ENCODE data around the gene FNDC3B.
"Not testable (repeated sequence)": the region's sequence is repeated elsewhere in the genome, so short reads cannot be mapped to it uniquely, and the experiment has no call there.

The FNDC3B gene

DNA sequence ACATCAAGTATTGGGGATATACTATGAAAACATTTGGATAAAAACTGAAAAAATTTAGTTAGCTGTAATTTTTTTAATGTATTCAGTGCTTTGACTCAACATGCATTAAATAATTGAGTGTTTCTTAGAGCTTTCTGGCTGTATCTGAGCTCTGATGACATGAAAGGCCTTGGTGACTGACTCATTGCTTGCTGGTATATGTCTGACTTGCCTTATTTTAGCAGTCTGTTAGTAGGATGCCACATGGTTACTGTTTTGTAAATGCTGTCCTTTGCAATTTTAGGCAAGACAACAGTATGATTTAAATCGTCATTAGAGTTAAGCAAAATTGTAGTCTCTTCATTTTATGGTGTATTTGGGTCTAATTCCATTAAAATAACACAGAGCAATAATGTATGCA is 209.7 kb downstream of the FNDC3B start:
- H3K27me3 ChIP-seq: no peaks in the 10 kb centered on the region
- no peaks in the 10 kb centered on the region for H3K4me1 ChIP-seq
- no peak for DNase-seq
- H3K9me3 ChIP-seq: no peaks in the 10 kb centered on the region
- H3K4me3 ChIP-seq (ENCODE audit: low read depth, low read length): no peak overlapping the region
- TF ChIP-seq, protein P1, sequence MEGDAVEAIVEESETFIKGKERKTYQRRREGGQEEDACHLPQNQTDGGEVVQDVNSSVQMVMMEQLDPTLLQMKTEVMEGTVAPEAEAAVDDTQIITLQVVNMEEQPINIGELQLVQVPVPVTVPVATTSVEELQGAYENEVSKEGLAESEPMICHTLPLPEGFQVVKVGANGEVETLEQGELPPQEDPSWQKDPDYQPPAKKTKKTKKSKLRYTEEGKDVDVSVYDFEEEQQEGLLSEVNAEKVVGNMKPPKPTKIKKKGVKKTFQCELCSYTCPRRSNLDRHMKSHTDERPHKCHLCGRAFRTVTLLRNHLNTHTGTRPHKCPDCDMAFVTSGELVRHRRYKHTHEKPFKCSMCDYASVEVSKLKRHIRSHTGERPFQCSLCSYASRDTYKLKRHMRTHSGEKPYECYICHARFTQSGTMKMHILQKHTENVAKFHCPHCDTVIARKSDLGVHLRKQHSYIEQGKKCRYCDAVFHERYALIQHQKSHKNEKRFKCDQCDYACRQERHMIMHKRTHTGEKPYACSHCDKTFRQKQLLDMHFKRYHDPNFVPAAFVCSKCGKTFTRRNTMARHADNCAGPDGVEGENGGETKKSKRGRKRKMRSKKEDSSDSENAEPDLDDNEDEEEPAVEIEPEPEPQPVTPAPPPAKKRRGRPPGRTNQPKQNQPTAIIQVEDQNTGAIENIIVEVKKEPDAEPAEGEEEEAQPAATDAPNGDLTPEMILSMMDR (IDR thresholded peaks at IDR 0.05; ENCODE audit: low read depth, low read length): no peak
- no peaks in the 10 kb centered on the region; the same call in 1 of the 2 replicates for H3K36me3 ChIP-seq

DNA sequence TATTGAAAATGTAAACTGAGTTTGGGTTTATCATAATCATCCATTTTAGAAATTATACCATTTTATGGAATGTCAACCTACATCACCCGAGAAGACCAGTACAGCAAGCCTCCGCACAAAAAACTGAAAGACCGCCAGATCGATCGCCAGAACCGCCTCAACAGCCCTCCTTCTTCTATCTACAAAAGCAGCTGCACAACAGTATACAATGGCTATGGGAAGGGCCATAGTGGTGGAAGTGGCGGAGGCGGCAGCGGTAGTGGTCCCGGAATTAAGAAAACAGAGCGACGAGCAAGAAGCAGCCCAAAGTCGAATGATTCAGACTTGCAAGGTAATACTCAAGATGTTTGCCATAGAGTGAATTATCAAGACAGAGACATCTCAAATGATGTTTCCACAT is 211.8 kb downstream of the FNDC3B start:
- TF ChIP-seq, protein P1 (IDR thresholded peaks at IDR 0.05; ENCODE audit: low read depth, low read length): no peak
- H3K4me3 ChIP-seq (ENCODE audit: low read depth, low read length): no peak overlapping the region
- no peaks in the 10 kb centered on the region for H3K9me3 ChIP-seq
- H3K4me1 ChIP-seq: no peaks in the 10 kb centered on the region
- H3K27me3 ChIP-seq: no peaks in the 10 kb centered on the region
- DNase-seq: no peak
- H3K36me3 ChIP-seq: no peaks in the 10 kb centered on the region; the same call in 1 of the 2 replicates

DNA sequence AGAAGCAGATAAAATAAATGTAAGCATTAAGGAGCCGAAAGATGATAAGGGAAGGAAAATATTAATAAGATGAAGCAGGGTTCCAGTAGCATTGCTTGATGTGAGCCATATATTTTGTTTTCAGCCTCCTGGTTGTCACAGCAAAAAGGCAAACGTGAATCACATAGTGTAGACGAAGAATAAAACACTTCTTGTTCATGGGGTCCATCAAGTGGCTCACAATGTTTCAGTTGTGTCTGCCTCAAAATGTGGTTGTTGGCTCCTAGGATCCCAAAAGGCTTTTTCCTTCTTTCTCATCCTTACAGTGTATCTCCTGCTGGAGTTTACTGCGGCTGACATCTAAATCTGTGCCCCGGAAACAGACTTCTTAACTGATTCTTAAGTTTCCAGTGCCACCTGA is 213.8 kb downstream of the FNDC3B start:
- Histone ChIP-seq H3K4me1 (no peaks in the 10 kb centered on the region), H3K36me3 (no peaks in the 10 kb centered on the region; the same call in 1 of the 2 replicates), H3K9me3 (no peaks in the 10 kb centered on the region), H3K27me3 (no peaks in the 10 kb centered on the region), H3K4me3 (ENCODE audit: low read depth, low read length) (no peak overlapping the region)
- no peak for DNase-seq
- TF ChIP-seq, protein P1 (IDR thresholded peaks at IDR 0.05; ENCODE audit: low read depth, low read length): no peak

DNA sequence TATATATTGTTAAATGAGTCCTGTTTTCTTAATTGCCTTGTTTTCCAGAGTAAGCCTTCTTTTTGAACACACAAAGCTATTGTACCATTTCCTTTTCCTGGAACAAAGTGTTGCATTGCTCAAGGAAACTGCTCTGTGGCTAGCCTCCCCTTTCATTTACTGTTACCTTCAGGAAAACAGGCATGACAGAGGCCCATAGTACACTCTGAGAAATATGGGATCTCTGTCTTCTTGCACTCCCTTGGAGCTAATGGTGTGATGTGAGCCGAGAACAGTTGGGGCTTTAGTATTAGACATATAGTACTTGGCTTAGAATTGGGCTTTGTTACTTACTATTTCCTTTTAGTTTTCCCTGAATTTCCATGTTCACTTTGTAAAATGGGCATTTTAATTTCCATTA is 215.2 kb downstream of the FNDC3B start:
- peaks cover 3% of the 10 kb centered on the region; the same call in 1 of the 2 replicates for H3K4me1 ChIP-seq
- no peaks in the 10 kb centered on the region for H3K27me3 ChIP-seq
- H3K9me3 ChIP-seq: no peaks in the 10 kb centered on the region
- TF ChIP-seq, protein P1 (IDR thresholded peaks at IDR 0.05; ENCODE audit: low read depth, low read length): no peak
- H3K4me3 ChIP-seq (ENCODE audit: low read depth, low read length): no peak overlapping the region
- no peaks in the 10 kb centered on the region for H3K36me3 ChIP-seq
- DNase-seq: no peak

DNA sequence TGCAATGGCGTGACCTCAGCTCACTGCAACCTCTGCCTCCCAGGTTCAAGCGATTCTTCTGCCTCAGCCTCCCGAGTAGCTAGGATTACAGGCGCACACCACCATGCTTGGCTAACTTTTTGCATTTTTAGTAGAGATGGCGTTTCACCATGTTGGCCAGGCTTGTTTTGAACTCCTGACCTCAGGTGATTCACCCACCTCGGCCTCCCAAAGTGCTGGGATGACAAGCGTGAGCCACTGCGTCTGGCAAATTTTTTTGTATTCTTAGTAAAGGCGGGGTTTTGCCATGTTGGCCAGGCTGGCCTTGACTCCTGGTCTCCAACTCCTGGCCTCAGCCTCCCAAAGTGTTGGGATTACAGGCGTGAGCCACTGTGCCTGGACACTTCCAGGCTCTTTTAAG is 215.9 kb downstream of the FNDC3B start:
- H3K36me3 ChIP-seq, DNase-seq: not testable (repeated sequence)

DNA sequence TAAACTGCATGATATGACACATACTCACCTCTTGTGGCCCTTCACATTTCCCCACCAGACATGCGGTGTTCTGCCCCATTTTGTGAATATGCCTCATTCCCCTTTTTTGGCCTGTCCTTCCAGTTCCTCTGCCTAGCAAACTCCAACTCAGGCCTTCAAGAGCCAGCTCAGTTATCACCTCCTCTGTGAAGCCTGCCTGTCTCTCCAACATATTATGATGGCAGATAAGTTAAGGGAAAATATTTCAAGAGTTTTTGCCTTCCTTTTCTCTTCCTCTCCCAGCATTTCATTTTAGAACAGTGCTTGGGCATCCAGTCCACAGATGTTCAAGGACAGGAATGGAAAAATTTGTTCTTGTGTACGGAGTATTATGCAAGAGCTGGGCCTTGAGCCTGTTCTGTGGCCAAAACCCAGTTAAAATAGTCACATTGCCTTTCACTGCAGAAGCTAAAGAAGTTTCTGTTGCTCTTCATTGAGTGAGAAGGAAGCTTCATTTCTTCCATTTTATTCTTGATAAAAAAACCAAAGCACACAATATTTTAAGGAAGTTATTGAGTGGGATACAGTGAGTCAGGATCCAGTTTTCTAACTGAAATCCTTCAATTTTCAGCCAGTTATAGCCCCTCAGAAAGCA is 216.8 kb downstream of the FNDC3B start:
- no peaks in the 10 kb centered on the region for H3K9me3 ChIP-seq
- TF ChIP-seq, protein P1 (IDR thresholded peaks at IDR 0.05; ENCODE audit: low read depth, low read length): no peak
- H3K4me1 ChIP-seq: peaks cover 4% of the 10 kb centered on the region; the same call in 1 of the 2 replicates
- no peak overlapping the region for H3K4me3 ChIP-seq (ENCODE audit: low read depth, low read length)
- H3K27me3 ChIP-seq: no peaks in the 10 kb centered on the region
- DNase-seq: no peak
- no peaks in the 10 kb centered on the region; the same call in 1 of the 2 replicates for H3K36me3 ChIP-seq

More for the DNA sequence above, 215.9 kb downstream of the FNDC3B start:
- H3K4me3 ChIP-seq (ENCODE audit: low read depth, low read length); H3K9me3 ChIP-seq; H3K27me3 ChIP-seq; H3K4me1 ChIP-seq: not testable (repeated sequence)

All from BE2C (cell line).